K562 (cell line): Measurements from ENCODE around the gene TEX22. TPM values are rescaled to one million over a fixed set of nuclear protein-coding genes. Genes with fewer than 3 reads are reported as not detected.
A peak's percentile ranks its signal among the peaks of the same experiment; 100 is the strongest.

Source experiments
- CTBP1 ChIP-seq: fragments of 450-650 bp; IDR thresholded peaks from 2 replicates; pipeline ENCODE4 v1.6.1; 2016; ENCODE audit warnings: borderline replicate concordance
- DIDO1 ChIP-seq: fragments of 450-650 bp; IDR thresholded peaks from 2 replicates; pipeline ENCODE4 v1.6.1; 2016; ENCODE audit warnings: low read depth, missing biosample characterization, missing genetic modification characterization
- E2F3 ChIP-seq: fragments of 250-450 bp; sonication (Bioruptor Pico); IDR thresholded peaks from 2 replicates; pipeline ENCODE4 v1.4.0; 2020; ENCODE audit warnings: mild to moderate bottlenecking
- FOSL1 ChIP-seq: fragments of 200-800 bp; sonication (Bioruptor generic); conservative IDR thresholded peaks from 2 replicates; pipeline ENCODE4 v1.6.1; 2016; ENCODE audit warnings: missing genetic modification characterization, missing compliant biosample characterization
- GABPB1 ChIP-seq: sonication (generic); formaldehyde crosslinking; IDR thresholded peaks from 2 replicates; pipeline ENCODE4 v1.8.0; 2022; ENCODE audit warnings: mild to moderate bottlenecking, missing genetic modification reagents
- HIVEP1 ChIP-seq: fragments of 250-450 bp; sonication (Bioruptor Pico); IDR thresholded peaks from 2 replicates; pipeline ENCODE4 v1.4.0; 2020; ENCODE audit warnings: mild to moderate bottlenecking
- HOXB6 ChIP-seq: fragments of 250-450 bp; sonication (Bioruptor Pico); IDR thresholded peaks from 2 replicates; pipeline ENCODE4 v1.5.1; 2022; ENCODE audit warnings: mild to moderate bottlenecking, borderline replicate concordance
- ILK ChIP-seq: fragments of 450-650 bp; IDR thresholded peaks from 2 replicates; pipeline ENCODE4 v1.6.1; 2016; ENCODE audit warnings: missing genetic modification characterization, low read depth, mild to moderate bottlenecking, missing compliant biosample characterization, moderate library complexity, borderline replicate concordance
- MCM5 ChIP-seq: fragments of 450-650 bp; IDR thresholded peaks from 2 replicates; pipeline ENCODE4 v1.6.1; 2016; ENCODE audit warnings: low read depth
- RCOR1 ChIP-seq, 2 experiments: IDR thresholded peaks; 2 replicates each; pipeline ENCODE4 v1.6.1; 2012; ENCODE audit warnings: low read depth in 2 of 2, low read length in 2 of 2, borderline replicate concordance in 1 of 2, improper control_type of control experiment in 1 of 2
- SAFB ChIP-seq: fragments of 200-400 bp; formaldehyde crosslinking; IDR thresholded peaks from 2 replicates; pipeline ENCODE4 v1.6.1; 2017; ENCODE audit warnings: low read depth, low read length, borderline replicate concordance
- TAF1 ChIP-seq: IDR thresholded peaks from 2 replicates; pipeline ENCODE4 v1.6.1; 2011; ENCODE audit warnings: mild to moderate bottlenecking, low read length, moderate library complexity; ENCODE audit not compliant: insufficient read depth, control insufficient read depth, severe bottlenecking; ENCODE audit errors: extremely low read depth
- ZKSCAN8 ChIP-seq: fragments of 200-800 bp; sonication (Bioruptor generic); IDR thresholded peaks from 2 replicates; pipeline ENCODE4 v1.6.1; 2016; ENCODE audit warnings: missing genetic modification characterization, missing compliant biosample characterization
- ZNF518B ChIP-seq: fragments of 250-450 bp; sonication (Bioruptor Pico); IDR thresholded peaks from 2 replicates; pipeline ENCODE4 v1.5.0; 2021; ENCODE audit warnings: mild to moderate bottlenecking, moderate library complexity
- polyA plus RNA-seq, 8 experiments: library from polyadenylated mRNA; depleted of rRNA in 4 of 8; stranded (reverse) in 5 of 8; unstranded in 3 of 8; fragments of >200 nt; fragmentation: Nextera tagmentation in 2 of 8; fragmentation: Illumina TruSeq in 1 of 8; extraction: Ambion mirVana in 2 of 8; extraction: Trizol in 1 of 8; gene quantifications; 2 replicates each; pipeline versions ENCODE4 v1.2.1 to v1.2.3, GENCODE V29; 2011 to 2014; ENCODE audit warnings: inconsistent platforms in 1 of 8, missing spikeins in 1 of 8
- total RNA-seq, 7 experiments: library from RNA; depleted of rRNA in 6 of 7; stranded (reverse); fragments of >200 nt in 6 of 7; fragmentation: Illumina TruSeq in 2 of 7; extraction: Trizol in 2 of 7; gene quantifications; 2 replicates each; pipeline versions ENCODE4 v1.2.1 to v1.2.3, GENCODE V29; 2011 to 2021; ENCODE audit warnings: low replicate concordance in 1 of 7
- TF ChIP-seq, protein P1 (sequence below): fragments of 450-650 bp; IDR thresholded peaks from 2 replicates; pipeline ENCODE4 v1.6.1; 2017; ENCODE audit warnings: mild to moderate bottlenecking, moderate library complexity
- TF ChIP-seq, protein P2 (sequence below), 2 experiments: fragments of 450-650 bp; conservative IDR thresholded peaks; 2 replicates each; pipeline ENCODE4 v1.6.1; 2017; ENCODE audit warnings: mild to moderate bottlenecking in 2 of 2, moderate library complexity in 2 of 2
- TF ChIP-seq, protein P3 (sequence below): fragments of 250-450 bp; sonication (Bioruptor Pico); IDR thresholded peaks from 2 replicates; pipeline ENCODE4 v1.4.0; 2020; ENCODE audit warnings: mild to moderate bottlenecking, moderate library complexity

Gene TEX22
- total and polyA plus RNA-seq, 9 of the 15 experiments (the other 6 are each of a cell fraction or from before 2014, with no cell fraction given): 0.04 to 1.7 (median 0.23) TPM; not detected in 2

DNA sequence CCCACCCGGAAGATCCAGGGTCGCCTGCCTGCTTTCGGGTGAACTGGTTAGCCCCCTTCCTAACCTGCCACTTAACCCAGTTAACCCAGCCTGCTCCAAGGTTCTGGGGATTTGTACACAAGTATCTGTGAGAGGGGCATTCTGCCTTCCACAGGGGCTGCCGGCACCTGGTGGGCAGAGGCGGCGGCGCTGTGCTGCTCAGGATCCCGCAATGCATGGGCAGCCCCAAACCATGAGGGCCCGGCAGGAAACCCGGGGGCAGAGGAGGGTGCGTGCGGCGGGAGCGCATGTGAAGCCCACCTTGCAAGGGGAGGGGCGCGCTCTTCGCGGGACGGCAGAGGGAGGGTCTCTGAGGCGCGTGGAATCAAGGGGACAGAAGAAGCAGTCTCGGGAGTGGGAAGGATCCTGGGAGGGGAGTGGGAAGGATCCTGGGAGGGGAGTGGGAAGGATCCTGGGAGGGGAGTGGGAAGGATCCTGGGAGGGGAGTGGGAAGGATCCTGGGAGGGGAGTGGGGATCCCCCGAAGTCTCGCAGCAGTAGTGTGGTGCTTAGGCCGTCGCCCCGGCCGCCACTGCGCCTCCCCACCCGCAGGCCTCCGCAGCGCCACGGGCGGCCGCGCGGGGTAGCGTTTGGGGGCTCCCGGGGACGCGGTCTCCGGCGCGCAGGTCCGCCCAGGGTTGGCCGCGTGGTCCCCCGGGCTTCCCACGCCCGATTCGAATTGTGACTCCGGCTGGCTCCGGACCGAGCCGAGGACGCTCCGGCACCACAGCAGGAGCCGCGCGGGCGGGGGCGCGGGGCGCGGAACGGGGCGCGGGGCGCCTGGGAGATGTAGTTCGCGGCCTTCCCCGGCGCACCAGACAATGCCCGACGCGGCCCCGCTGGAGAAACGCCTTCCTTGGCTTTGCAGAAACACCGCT is 16.4 kb downstream of the TEX22 start (continued):
- TF ChIP-seq TAF1: peak; percentile 56
- no peak for TF ChIP-seq HOXB6 (CRISPR knock-in tag)
- peak; percentile 63 for TF ChIP-seq SAFB
- no peak for TF ChIP-seq RCOR1 (IDR thresholded peaks at IDR 0.05; ENCODE audit: borderline replicate concordance in 1 of 2, low read depth in 2 of 2, low read length in 2 of 2)
- TF ChIP-seq, protein P1, sequence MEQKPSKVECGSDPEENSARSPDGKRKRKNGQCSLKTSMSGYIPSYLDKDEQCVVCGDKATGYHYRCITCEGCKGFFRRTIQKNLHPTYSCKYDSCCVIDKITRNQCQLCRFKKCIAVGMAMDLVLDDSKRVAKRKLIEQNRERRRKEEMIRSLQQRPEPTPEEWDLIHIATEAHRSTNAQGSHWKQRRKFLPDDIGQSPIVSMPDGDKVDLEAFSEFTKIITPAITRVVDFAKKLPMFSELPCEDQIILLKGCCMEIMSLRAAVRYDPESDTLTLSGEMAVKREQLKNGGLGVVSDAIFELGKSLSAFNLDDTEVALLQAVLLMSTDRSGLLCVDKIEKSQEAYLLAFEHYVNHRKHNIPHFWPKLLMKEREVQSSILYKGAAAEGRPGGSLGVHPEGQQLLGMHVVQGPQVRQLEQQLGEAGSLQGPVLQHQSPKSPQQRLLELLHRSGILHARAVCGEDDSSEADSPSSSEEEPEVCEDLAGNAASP: no peak
- TF ChIP-seq, protein P2, sequence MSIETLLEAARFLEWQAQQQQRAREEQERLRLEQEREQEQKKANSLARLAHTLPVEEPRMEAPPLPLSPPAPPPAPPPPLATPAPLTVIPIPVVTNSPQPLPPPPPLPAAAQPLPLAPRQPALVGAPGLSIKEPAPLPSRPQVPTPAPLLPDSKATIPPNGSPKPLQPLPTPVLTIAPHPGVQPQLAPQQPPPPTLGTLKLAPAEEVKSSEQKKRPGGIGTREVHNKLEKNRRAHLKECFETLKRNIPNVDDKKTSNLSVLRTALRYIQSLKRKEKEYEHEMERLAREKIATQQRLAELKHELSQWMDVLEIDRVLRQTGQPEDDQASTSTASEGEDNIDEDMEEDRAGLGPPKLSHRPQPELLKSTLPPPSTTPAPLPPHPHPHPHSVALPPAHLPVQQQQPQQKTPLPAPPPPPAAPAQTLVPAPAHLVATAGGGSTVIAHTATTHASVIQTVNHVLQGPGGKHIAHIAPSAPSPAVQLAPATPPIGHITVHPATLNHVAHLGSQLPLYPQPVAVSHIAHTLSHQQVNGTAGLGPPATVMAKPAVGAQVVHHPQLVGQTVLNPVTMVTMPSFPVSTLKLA (conservative IDR thresholded peaks at IDR 0.05): no peak
- peak; percentile 18; the same call in 1 of the 2 replicates for TF ChIP-seq GABPB1
- TF ChIP-seq, protein P3, sequence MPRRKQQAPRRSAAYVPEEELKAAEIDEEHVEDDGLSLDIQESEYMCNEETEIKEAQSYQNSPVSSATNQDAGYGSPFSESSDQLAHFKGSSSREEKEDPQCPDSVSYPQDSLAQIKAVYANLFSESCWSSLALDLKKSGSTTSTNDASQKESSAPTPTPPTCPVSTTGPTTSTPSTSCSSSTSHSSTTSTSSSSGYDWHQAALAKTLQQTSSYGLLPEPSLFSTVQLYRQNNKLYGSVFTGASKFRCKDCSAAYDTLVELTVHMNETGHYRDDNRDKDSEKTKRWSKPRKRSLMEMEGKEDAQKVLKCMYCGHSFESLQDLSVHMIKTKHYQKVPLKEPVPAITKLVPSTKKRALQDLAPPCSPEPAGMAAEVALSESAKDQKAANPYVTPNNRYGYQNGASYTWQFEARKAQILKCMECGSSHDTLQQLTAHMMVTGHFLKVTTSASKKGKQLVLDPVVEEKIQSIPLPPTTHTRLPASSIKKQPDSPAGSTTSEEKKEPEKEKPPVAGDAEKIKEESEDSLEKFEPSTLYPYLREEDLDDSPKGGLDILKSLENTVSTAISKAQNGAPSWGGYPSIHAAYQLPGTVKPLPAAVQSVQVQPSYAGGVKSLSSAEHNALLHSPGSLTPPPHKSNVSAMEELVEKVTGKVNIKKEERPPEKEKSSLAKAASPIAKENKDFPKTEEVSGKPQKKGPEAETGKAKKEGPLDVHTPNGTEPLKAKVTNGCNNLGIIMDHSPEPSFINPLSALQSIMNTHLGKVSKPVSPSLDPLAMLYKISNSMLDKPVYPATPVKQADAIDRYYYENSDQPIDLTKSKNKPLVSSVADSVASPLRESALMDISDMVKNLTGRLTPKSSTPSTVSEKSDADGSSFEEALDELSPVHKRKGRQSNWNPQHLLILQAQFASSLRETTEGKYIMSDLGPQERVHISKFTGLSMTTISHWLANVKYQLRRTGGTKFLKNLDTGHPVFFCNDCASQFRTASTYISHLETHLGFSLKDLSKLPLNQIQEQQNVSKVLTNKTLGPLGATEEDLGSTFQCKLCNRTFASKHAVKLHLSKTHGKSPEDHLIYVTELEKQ (CRISPR knock-in tag): no peak
- TF ChIP-seq ILK: no peak
- TF ChIP-seq FOSL1 (tag): no peak
- no peak for TF ChIP-seq MCM5
- no peak for TF ChIP-seq ZKSCAN8 (CRISPR knock-in tag)
- TF ChIP-seq DIDO1: no peak
- no peak for TF ChIP-seq HIVEP1 (CRISPR knock-in tag)
- TF ChIP-seq E2F3 (CRISPR knock-in tag): no peak
- TF ChIP-seq ZNF518B (CRISPR knock-in tag): no peak
- TF ChIP-seq CTBP1: peak; percentile 41; the same call in 1 of the 2 replicates
